Measurements from ENCODE around the gene HDLBP.
"Not testable (repeated sequence)": the region's sequence is repeated elsewhere in the genome, so short reads cannot be mapped to it uniquely, and the experiment has no call there.

Gene HDLBP

GRCh38 chr2:241318830-241319229, 3.4 kb upstream of the HDLBP start:
- not testable (repeated sequence) for H2AK5ac ChIP-seq (ENCODE audit: low read depth, low read length); H3K23ac ChIP-seq (ENCODE audit: low read depth, low read length, poor library complexity); H3K14ac ChIP-seq (ENCODE audit: low read length); H2BK5ac ChIP-seq (ENCODE audit: low read length); H3K27me3 ChIP-seq (ENCODE audit: control insufficient read depth in 3 of 3, insufficient read depth in 3 of 3, low read depth in 1 of 3, low read length in 3 of 3); H3K79me1 ChIP-seq (ENCODE audit: low read depth, low read length); H2BK120ac ChIP-seq (ENCODE audit: low read depth, low read length); H3K4me2 ChIP-seq (ENCODE audit: insufficient read depth, low read length, poor library complexity, severe bottlenecking); H2BK12ac ChIP-seq (ENCODE audit: low read length); H3K18ac ChIP-seq (ENCODE audit: low read length); H3K9me3 ChIP-seq (replicated peaks in 1 of 2; ENCODE audit: control insufficient read depth in 2 of 2, insufficient read depth in 1 of 2, low read depth in 1 of 2, low read length in 2 of 2); H4K91ac ChIP-seq (ENCODE audit: low read depth, low read length, poor library complexity); H3K4me3 ChIP-seq (ENCODE audit: low read length in 2 of 2); H4K8ac ChIP-seq (ENCODE audit: low read depth, low read length); H3K9ac ChIP-seq (ENCODE audit: low read depth, low read length, poor library complexity); DNase-seq (ENCODE audit: low spot score); H2AFZ ChIP-seq (ENCODE audit: low read length); H3K4ac ChIP-seq (ENCODE audit: low read length); H2BK15ac ChIP-seq (ENCODE audit: low read length); H3K27ac ChIP-seq (replicated peaks; ENCODE audit: low read length)
- WGBS, 2 donors (ENCODE audit: extremely low coverage in 2 of 2, insufficient read length in 2 of 2, insufficient replicate concordance in 1 of 2), result no CpG with 5 or more reads among the region's 6 CpGs
- peaks cover 0 to 64% of the 10 kb centered on the region in 2 donors for H3K36me3 ChIP-seq (replicated peaks in 1 of 2; ENCODE audit: control insufficient read depth in 2 of 2, insufficient read depth in 2 of 2, low read length in 2 of 2)
- H3K4me1 ChIP-seq (ENCODE audit: control insufficient read depth in 2 of 2, insufficient read depth in 1 of 2, low read depth in 1 of 2, low read length in 2 of 2), result peaks cover 2 to 16% of the 10 kb centered on the region in 2 donors

GRCh38 chr2:241317391-241317790, 1.9 kb upstream of the HDLBP start:
- Histone ChIP-seq H2BK12ac (ENCODE audit: low read length) (no peak overlapping the region), H2BK15ac (ENCODE audit: low read length) (no peak overlapping the region), H3K9me3 (replicated peaks in 1 of 2; ENCODE audit: control insufficient read depth in 2 of 2, insufficient read depth in 1 of 2, low read depth in 1 of 2, low read length in 2 of 2) (no peaks in the 10 kb centered on the region), H2AFZ (ENCODE audit: low read length) (no peak overlapping the region), H3K18ac (ENCODE audit: low read length) (no peak overlapping the region), H4K8ac (ENCODE audit: low read depth, low read length) (no peak overlapping the region), H3K27me3 (ENCODE audit: control insufficient read depth in 3 of 3, insufficient read depth in 3 of 3, low read depth in 1 of 3, low read length in 3 of 3) (no peaks in the 10 kb centered on the region), H4K91ac (ENCODE audit: low read depth, low read length, poor library complexity) (no peak overlapping the region), H3K14ac (ENCODE audit: low read length) (no peak overlapping the region), H3K4ac (ENCODE audit: low read length) (no peak overlapping the region), H3K9ac (ENCODE audit: low read depth, low read length, poor library complexity) (no peak overlapping the region), H2BK120ac (ENCODE audit: low read depth, low read length) (no peak overlapping the region), H2AK5ac (ENCODE audit: low read depth, low read length) (no peak overlapping the region), H3K4me3 (ENCODE audit: low read length in 2 of 2) (peak overlapping the region in 1 of 2 donors; percentile 99), H3K27ac (replicated peaks; ENCODE audit: low read length) (no peak overlapping the region), H2BK5ac (ENCODE audit: low read length) (no peak overlapping the region), H3K23ac (ENCODE audit: low read depth, low read length, poor library complexity) (no peak overlapping the region), H3K36me3 (replicated peaks in 1 of 2; ENCODE audit: control insufficient read depth in 2 of 2, insufficient read depth in 2 of 2, low read length in 2 of 2) (peaks cover 0 to 52% of the 10 kb centered on the region in 2 donors), H3K79me1 (ENCODE audit: low read depth, low read length) (peaks cover 7% of the 10 kb centered on the region), H3K4me1 (ENCODE audit: control insufficient read depth in 2 of 2, insufficient read depth in 1 of 2, low read depth in 1 of 2, low read length in 2 of 2) (peaks cover 2 to 16% of the 10 kb centered on the region in 2 donors), H3K4me2 (ENCODE audit: insufficient read depth, low read length, poor library complexity, severe bottlenecking) (peak overlapping the region; percentile 82)
- no CpG with 5 or more reads among the region's 4 CpGs for WGBS, 2 donors (ENCODE audit: extremely low coverage in 2 of 2, insufficient read length in 2 of 2, insufficient replicate concordance in 1 of 2)
- no peak for DNase-seq (ENCODE audit: low spot score)

GRCh38 chr2:241316825-241317224, 1.4 kb upstream of the HDLBP start:
- no peak for DNase-seq (ENCODE audit: low spot score)
- Histone ChIP-seq H3K27me3 (ENCODE audit: control insufficient read depth in 3 of 3, insufficient read depth in 3 of 3, low read depth in 1 of 3, low read length in 3 of 3) (no peaks in the 10 kb centered on the region), H2BK12ac (ENCODE audit: low read length) (no peak overlapping the region), H3K18ac (ENCODE audit: low read length) (no peak overlapping the region), H3K27ac (replicated peaks; ENCODE audit: low read length) (no peak overlapping the region), H3K14ac (ENCODE audit: low read length) (no peak overlapping the region), H3K4me1 (ENCODE audit: control insufficient read depth in 2 of 2, insufficient read depth in 1 of 2, low read depth in 1 of 2, low read length in 2 of 2) (peaks cover 2 to 16% of the 10 kb centered on the region in 2 donors), H3K4ac (ENCODE audit: low read length) (no peak overlapping the region), H3K36me3 (replicated peaks in 1 of 2; ENCODE audit: control insufficient read depth in 2 of 2, insufficient read depth in 2 of 2, low read length in 2 of 2) (peaks cover 0 to 48% of the 10 kb centered on the region in 2 donors), H4K8ac (ENCODE audit: low read depth, low read length) (no peak overlapping the region), H2BK5ac (ENCODE audit: low read length) (no peak overlapping the region), H3K23ac (ENCODE audit: low read depth, low read length, poor library complexity) (no peak overlapping the region), H3K9ac (ENCODE audit: low read depth, low read length, poor library complexity) (peak overlapping the region; percentile 99), H4K91ac (ENCODE audit: low read depth, low read length, poor library complexity) (no peak overlapping the region), H3K4me3 (ENCODE audit: low read length in 2 of 2) (peak overlapping the region; percentile 91 to 99), H3K9me3 (replicated peaks in 1 of 2; ENCODE audit: control insufficient read depth in 2 of 2, insufficient read depth in 1 of 2, low read depth in 1 of 2, low read length in 2 of 2) (no peaks in the 10 kb centered on the region), H2AFZ (ENCODE audit: low read length) (no peak overlapping the region), H2BK120ac (ENCODE audit: low read depth, low read length) (no peak overlapping the region), H3K79me1 (ENCODE audit: low read depth, low read length) (peaks cover 7% of the 10 kb centered on the region), H2AK5ac (ENCODE audit: low read depth, low read length) (no peak overlapping the region), H3K4me2 (ENCODE audit: insufficient read depth, low read length, poor library complexity, severe bottlenecking) (peak overlapping the region; percentile 82), H2BK15ac (ENCODE audit: low read length) (no peak overlapping the region)
- no CpG with 5 or more reads among the region's 4 CpGs for WGBS, 2 donors (ENCODE audit: extremely low coverage in 2 of 2, insufficient read length in 2 of 2, insufficient replicate concordance in 1 of 2)

GRCh38 chr2:241315879-241316631, 583 bp upstream of the HDLBP start, which contains the start of gene SEPTIN2:
Gene SEPTIN2, plus strand, starts transcription at chr2:241315925. Its CDS starts 8,308 bp downstream, at chr2:241324233.
- no peak within 1 kb of the TSS for H3K4ac ChIP-seq (ENCODE audit: low read length)
- peak within 1 kb of the TSS; percentile 82 for H3K4me2 ChIP-seq (ENCODE audit: insufficient read depth, low read length, poor library complexity, severe bottlenecking)
- H2BK12ac ChIP-seq (ENCODE audit: low read length), result no peak within 1 kb of the TSS
- WGBS, 2 donors (ENCODE audit: extremely low coverage in 2 of 2, insufficient read length in 2 of 2, insufficient replicate concordance in 1 of 2), result no CpG with 5 or more reads among the region's 75 CpGs
- no peak within 1 kb of the TSS for H4K8ac ChIP-seq (ENCODE audit: low read depth, low read length)
- H2BK5ac ChIP-seq (ENCODE audit: low read length), result peak within 1 kb of the TSS; percentile 79
- no peaks in the 10 kb centered on the region for H3K27me3 ChIP-seq (ENCODE audit: control insufficient read depth in 3 of 3, insufficient read depth in 3 of 3, low read depth in 1 of 3, low read length in 3 of 3)
- peaks cover 0 to 40% of the 10 kb centered on the region in 2 donors for H3K36me3 ChIP-seq (replicated peaks in 1 of 2; ENCODE audit: control insufficient read depth in 2 of 2, insufficient read depth in 2 of 2, low read length in 2 of 2)
- peak within 1 kb of the TSS; percentile 95 to 99 for H3K4me3 ChIP-seq (ENCODE audit: low read length in 2 of 2)
- H3K23ac ChIP-seq (ENCODE audit: low read depth, low read length, poor library complexity), result peak within 1 kb of the TSS; percentile 90
- H3K14ac ChIP-seq (ENCODE audit: low read length), result peak within 1 kb of the TSS; percentile 83
- peak within 1 kb of the TSS; percentile 99 for H3K9ac ChIP-seq (ENCODE audit: low read depth, low read length, poor library complexity)
- peaks cover 2 to 16% of the 10 kb centered on the region in 2 donors for H3K4me1 ChIP-seq (ENCODE audit: control insufficient read depth in 2 of 2, insufficient read depth in 1 of 2, low read depth in 1 of 2, low read length in 2 of 2)
- peak within 1 kb of the TSS; percentile 96 for H2AFZ ChIP-seq (ENCODE audit: low read length)
- H3K9me3 ChIP-seq (replicated peaks in 1 of 2; ENCODE audit: control insufficient read depth in 2 of 2, insufficient read depth in 1 of 2, low read depth in 1 of 2, low read length in 2 of 2), result no peaks in the 10 kb centered on the region
- H2BK15ac ChIP-seq (ENCODE audit: low read length), result no peak within 1 kb of the TSS
- H3K79me1 ChIP-seq (ENCODE audit: low read depth, low read length), result peaks cover 7% of the 10 kb centered on the region
- no peak within 1 kb of the TSS for H2BK120ac ChIP-seq (ENCODE audit: low read depth, low read length)
- peak within 1 kb of the TSS; percentile 98 for H3K18ac ChIP-seq (ENCODE audit: low read length)
- H4K91ac ChIP-seq (ENCODE audit: low read depth, low read length, poor library complexity), result no peak within 1 kb of the TSS
- H3K27ac ChIP-seq (replicated peaks; ENCODE audit: low read length), result peak within 1 kb of the TSS; percentile 92
- DNase-seq (ENCODE audit: low spot score), result no peak
- peak within 1 kb of the TSS; percentile 92 for H2AK5ac ChIP-seq (ENCODE audit: low read depth, low read length)
